HG02759 (cell line): ENCODE data around the gene CTTNBP2NL.
A peak's percentile ranks its signal among the peaks of the same experiment; 100 is the strongest.
"Not testable (repeated sequence)": the region's sequence is repeated elsewhere in the genome, so short reads cannot be mapped to it uniquely, and the experiment has no call there.

Source experiments
- ATAC-seq: cut with Tn5 transposase; IDR thresholded peaks from one replicate; pipeline ENCODE4 v1.9.1; 2021; ENCODE audit warnings: mild to moderate bottlenecking, moderate library complexity; ENCODE audit not compliant: unreplicated experiment

The CTTNBP2NL gene

DNA sequence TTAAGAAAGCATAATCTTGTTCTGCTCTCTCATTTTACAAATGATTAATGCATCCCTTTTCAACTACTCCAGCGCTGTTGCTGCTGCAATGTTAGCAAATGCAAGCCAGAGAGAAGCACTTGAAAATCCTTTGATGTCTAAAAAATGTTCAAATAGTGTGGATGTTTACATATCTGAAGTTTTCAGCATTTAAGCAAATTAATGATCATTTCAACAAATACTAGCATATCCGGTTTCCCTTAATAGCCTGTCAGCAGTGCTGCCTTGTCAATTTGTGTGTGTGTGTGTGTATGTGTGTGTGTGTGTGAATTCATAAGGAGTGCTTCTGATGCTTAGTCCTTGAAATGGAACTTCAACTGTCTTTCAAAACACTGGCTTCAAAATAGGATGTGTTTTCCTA is 64.6 kb downstream of the CTTNBP2NL start:
- ATAC-seq: no peak

DNA sequence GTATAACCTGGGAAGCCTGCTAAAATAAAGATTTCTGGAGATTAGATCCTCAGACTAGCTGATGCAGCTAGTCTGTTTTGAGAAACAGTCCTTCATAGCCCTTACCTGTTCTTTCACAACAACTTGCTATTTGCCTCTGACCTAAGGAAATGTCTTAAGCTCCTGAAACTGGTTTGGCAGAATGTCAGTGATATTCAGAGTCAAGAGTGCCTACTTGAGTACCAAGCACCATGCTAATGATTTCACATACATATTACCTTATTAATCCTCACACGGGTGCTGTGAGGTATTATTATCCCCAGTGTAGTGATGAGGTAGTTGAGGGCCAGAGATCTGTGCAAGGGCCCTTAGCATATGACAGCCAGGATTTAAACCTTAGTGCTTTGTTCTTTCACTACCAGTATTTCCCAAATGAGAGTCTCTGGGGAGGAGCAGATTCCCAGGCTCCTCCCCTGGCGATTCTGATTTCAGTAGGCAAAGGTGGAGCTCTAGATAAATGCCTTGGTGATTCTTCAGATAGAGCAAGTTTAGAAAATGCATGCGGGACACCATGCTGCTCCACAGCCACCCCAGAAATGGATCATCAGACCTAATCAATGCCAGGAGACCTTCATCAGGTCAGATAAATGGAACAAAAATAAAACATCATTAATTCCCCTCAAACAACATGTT is 65.3 kb downstream of the CTTNBP2NL start:
- no peak for ATAC-seq

DNA sequence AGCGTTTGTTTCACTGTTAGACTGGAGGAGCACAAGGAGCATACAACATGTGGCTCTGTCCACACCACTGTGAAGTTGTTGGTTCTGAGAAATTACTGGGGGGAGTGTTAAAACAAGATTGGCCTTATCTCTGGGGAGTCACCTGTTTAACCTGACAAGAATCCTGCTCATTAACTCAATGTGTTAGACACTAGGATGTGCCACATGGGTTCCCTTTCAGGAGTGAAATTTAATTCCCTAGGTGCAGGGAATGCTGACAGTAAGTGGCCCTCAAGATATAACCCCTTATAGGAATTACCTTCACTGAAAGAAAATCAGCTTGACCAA is 66.9 kb downstream of the CTTNBP2NL start:
- ATAC-seq: no peak

DNA sequence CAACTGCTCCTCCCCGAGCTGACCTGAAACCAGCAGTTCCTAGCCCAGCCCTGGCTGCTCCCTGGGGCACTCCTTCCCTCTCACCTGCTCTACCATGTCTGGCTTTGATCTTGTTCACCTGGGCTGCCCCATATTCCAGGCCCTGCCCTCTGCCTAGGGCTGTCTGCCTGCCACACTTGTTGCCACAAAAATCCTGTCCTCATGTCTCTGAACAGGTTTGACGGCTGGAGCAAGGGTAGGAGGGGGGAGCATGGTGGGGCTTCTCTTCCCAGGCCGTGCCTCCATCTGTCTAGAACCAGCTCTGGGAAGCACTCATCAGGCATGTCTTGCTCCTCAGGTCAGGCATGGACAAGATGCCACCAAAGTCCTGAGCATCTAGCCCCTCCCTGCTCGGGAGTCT is 68.5 kb downstream of the CTTNBP2NL start:
- no peak for ATAC-seq

DNA sequence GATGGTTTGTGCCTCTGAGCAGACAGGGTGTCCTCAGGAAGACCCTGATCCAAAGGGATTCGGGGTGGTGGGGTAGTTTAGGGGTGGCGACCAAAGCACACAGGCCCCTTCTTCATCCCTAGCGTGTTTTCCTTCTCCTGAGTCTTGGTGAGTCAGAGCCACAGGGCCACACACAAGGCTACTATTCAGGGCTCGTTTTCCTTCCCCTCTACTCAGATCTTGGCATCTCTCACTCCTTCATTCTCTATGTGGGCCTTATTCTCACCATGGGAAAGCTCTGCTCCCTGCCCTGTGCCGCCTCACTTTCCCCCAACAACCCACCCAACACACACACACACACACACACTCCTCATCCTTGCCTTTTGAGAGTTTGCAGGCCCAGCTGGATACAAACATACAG is 69.1 kb downstream of the CTTNBP2NL start:
- ATAC-seq: no peak

DNA sequence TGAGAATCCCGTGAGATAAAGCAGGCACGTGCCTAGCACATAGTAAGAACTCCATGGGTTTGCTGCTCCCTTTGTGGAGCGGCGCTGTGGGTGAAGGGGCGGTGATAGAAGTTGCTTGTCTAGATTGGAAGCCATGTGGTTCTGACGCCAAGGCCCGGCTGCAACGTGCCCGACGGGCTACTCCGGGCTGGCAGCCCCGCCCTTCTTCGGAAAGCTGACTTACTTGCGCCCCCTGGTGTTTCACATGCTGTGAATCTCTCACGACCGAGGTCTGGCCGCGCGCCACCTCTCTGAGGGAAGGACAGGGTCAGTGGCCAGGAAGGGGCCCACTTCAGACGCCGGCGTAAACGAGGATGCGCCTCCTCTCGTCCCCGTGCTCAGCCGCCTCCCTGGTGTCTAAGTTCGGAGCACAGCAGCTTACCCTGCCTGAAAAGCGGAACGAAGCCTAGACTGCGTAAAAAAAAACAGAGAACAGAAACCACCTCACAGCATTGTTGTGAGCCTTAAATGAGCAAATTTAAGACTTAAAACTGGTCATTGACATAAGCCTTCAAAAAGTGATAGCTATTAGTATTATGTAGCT is 70.2 kb downstream of the CTTNBP2NL start:
- peak; percentile 95 for ATAC-seq

DNA sequence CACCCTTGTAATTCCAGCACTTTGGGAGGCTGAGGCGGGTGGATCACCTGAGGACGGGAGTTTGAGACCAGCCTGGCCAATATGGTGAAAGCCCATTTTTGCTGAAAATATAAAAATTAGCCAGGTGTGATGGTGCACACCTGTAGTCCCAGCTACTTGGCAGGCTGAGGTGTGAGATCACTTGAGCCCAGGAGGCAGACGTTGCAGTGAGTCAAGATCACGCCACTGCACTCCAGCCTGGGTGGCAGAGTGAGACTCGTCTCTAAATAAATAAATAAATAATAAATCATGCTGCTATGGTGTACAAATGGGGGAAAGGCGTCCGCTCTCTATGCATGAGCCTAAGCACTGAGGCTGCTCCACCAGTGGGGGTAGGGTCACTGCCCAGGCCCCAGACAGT is 74.3 kb downstream of the CTTNBP2NL start:
- not testable (repeated sequence) for ATAC-seq

DNA sequence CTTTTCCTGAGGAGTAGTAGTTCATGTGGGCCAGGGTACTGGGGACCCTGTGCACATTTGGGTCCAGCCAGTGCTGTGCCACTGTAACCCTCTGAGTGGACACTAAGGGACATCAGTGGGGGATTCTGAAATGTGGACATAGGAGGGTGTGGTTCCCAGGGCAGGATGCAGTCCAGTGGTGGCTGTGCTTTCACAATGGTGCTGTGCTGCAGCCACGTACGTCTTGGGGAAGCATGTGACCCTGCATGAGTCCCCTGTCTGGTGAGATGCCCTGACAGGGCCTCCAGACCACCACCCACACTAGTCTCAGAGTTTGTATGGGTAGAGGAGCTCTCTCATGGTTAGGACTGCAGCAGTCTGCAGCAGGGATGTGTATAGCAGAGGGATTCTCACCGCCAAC is 75.0 kb downstream of the CTTNBP2NL start:
- ATAC-seq: no peak

DNA sequence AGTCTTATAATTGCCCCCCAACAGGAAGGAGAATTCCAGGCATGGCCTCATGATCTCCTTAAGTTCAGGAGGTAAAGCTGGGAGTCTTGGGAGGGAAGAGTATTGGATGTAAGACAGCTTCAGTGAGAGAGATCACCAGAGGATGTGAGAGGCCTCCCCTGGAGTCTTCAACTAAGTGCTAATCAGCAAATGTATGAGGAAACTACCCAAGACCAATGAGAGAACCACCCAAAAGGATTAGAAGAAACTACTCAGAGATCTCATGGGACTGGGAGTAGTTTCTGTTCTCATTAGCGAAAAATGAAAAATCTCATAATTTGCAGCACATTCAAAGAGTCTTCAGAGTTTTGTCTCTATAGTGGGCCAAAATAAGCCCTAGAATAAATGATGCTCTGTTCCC is 76.1 kb downstream of the CTTNBP2NL start:
- ATAC-seq: no peak

DNA sequence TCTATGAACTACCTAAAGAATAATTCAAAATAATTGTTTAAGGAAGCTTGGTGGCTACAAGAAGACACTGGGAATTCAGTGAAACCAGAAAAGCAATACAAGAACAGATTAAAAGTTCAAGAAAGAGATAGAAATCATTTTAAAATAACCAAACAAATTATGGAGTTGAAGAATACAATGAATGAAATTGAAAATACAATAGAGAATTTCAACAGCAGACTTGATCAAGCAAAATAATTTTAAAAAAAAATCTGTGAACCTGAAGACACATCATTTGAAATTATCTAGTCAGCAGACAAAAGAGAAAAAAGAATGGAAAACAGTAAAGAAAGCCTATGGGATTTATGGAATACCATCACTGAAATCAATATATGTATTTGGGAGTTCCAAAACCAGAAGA is 81.5 kb downstream of the CTTNBP2NL start:
- no peak for ATAC-seq

DNA sequence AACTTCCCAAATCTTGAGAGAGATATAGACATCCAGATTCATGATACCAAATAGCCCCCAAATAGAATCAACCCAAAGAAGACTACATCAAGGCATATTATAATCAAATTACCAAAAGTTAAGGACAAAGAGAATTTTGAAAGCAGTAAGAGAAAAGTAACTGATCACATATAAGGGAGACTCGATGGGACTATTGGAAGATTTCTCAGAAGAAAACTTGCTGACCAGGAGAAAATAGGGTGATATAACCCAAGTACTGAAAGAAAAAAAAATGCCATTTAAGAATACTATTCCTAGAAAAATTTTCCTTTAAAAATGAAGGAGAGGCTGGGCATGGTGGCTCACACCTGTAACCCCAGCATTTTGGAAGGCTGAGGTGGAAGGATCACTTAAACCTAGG is 82.3 kb downstream of the CTTNBP2NL start:
- ATAC-seq: no peak

DNA sequence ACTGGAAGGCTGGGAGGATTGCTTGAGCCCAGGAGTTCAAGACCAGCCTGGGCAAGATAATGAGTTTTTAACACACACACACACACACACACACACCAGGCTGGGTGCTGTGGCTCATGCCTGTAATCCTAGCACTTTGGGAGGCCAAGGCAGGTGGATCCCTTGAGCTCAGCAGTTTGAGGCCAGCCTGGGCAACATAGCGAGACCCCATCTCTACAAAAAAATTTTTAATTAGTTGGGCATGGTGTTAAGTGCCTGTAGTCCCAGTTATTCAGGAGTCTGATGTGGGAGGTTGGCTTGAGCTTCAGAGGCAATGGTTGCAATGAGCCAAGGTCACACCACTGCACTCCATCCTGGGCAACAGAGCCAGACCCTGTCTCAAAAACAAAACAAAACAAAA is 90.0 kb downstream of the CTTNBP2NL start:
- ATAC-seq: not testable (repeated sequence)

DNA sequence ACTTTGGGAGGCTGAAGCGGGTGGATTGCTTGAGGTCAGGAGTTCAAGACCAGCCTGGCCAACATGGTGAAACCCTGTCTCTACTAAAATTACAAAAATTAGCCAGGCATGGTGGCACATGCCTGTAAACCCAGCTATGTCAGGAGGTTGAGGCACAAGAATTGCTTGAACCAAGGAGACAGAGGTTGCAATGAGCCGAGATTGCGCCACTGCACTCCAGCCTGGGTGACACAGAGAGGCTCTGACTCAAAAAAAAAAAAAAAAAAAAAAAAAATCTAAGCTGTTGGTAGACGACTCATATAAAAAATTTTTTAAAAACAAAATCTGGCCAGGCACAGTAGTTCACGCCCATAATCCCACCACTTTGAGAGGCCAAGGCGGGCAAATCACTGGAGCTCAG is 91.7 kb downstream of the CTTNBP2NL start:
- ATAC-seq: not testable (repeated sequence)

DNA sequence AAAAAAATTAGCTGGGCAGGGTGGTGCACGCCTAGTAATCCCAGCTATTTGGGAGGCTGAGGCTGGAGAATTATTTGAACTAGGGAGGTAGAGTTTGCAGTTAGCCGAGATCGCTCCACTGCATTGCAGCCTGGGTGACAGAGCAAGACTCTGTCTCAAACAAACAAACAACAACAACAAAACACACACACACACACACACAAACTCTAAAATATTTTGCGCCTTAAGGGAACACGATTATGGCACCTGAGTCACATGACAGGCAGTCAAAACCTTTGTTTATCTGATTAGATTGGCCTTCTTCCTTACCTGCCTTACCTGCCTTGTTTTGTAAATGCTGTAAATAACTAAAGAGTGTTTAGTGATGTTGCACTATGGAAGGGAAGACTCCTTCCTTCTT is 92.1 kb downstream of the CTTNBP2NL start:
- ATAC-seq: no peak

DNA sequence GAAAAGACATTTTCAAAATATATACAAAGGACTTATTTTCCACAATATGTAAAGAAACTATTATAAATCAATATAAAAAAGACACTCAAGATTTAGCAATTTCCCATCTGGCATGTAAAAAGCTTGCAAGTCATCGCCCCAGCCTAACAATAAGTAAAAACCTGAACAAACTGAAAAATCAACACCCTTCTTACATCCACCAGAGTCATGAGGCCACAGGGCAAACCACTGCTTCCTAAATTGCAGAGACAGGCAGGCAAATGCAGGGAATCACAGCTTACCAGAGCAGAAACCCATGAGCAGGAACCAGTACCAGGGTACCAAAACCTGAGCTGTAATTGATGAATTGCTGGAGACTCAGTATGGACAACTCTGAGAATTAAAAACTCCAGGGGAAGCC is 96.1 kb downstream of the CTTNBP2NL start:
- no peak for ATAC-seq

DNA sequence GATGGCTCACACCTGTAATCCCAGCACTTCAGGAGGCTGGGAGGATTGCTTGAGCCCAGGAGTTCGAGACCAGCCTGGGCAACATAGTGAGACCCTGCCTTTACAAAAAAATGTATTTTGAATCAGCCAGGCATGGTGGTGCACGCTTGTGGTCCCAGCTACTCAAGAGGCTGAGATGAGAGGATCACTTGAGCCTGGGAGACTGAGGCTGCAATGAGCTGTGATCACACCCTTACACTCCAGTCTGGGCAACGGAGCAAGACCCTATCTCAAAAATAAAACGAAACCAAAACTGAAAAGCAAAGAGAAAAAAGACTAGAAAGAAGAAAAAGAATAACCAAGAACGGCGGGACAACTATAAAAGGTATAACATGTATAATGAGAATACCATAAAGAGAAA is 97.3 kb downstream of the CTTNBP2NL start:
- no peak for ATAC-seq

DNA sequence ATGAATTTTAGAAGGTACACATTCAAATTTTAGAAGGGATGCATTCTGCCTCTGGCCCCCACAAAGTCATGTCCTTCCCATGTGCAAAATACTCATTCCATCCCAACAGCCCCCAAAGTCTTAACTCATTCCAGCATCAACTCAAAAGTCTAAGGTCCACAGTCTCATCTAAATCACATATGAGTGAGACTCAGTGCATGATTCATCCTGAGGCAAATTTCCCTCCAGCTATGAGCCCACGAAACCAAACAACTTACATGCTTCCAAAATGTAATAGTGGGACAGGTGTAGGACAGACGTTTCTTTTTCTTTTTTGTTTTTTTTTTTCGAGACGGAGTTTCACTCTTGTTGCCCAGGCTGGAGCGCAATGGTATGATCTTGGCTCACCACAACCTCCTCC is 100.3 kb downstream of the CTTNBP2NL start:
- no peak for ATAC-seq

DNA sequence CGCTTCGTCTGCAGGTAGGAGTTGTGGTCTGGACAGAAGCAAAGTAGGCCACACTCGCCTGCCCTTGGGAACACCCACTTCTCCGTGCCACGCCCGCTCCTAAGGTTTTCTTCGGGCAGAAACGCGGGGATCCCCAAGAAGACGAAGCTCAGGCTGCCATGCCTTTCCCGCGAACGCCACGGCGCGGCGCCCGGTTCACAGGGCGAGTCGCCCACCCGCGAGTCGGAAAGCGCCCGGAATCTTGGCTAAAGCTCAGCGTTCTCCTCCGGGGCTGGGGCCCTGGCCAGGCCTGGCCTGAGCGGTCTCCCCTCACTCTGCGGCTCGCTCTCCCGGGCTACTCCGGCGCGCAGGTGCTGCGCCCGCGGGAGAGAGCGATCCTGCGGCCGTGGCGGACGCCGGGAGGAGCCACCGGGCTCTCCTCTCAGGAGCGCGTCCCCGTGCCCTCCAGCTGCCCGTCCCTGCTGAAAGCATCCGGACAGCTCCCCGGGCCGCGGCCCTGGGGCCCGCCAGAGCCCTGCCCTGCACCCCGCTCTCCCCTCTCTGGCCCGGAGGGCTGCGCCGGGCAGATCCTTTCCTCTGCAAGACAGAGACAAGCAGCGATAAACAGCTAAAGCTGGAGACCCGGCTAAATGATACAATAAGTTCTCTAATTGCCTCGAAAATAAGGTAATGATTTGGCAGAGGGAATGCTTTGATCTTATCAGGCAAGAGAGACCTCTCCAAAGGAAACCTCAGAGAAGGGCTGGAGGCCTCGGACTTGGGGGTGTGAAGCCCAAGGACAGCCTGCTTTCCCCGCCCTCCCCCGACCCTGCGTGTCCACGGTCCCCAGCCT is 106.0 kb downstream of the CTTNBP2NL start:
- ATAC-seq: peak; percentile 59

DNA sequence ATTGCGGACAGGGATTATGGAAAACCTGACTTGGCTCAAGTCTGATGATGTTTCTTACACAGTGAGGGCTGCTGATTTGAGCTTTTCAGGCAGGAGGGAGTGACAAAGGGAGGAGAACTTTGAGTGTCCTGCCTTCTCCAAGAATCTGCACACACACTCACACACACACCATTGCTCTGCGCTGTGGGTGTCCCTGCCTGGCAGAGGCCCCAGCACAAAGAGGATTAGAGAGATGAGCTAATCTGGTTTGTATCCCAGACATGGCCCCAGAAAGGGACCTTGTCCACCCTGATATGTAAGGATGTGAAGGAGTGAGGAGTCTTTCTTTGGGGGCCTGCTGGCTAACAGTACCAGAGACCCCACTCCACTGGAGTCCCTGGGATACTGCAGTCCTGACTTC is 106.8 kb downstream of the CTTNBP2NL start:
- no peak for ATAC-seq

DNA sequence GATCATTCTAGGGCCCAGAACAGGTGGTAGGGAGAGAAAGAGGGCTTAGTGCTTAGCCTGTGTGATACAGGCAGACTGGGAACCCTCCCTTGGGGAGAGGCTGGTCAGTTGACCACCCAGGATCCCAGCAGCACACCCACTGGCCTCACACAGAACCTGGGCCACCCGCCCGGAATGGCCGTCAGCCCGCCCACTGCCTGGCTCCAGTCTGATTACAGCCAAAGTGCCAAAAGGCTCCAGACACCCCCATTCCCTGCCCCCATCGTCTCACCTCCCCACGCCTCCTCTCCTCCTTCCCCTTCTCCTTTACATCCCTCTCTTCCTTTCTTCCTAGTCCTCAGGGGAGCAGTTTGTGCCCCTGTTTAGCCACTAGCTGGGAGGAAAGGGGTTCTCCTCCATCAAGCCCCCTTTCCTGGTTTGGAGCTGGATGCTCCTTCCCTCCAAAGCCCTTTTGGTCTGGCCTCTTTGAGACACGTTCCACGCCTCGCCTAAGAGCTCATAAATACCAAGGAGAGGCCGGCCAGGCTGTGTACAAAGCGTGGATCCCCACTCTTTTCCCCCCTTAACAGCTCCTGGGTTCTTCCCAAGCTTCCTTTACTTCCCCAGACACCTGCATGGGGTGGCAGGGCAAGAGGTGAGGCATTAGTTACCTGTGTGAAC is 108.1 kb downstream of the CTTNBP2NL start:
- no peak for ATAC-seq

DNA sequence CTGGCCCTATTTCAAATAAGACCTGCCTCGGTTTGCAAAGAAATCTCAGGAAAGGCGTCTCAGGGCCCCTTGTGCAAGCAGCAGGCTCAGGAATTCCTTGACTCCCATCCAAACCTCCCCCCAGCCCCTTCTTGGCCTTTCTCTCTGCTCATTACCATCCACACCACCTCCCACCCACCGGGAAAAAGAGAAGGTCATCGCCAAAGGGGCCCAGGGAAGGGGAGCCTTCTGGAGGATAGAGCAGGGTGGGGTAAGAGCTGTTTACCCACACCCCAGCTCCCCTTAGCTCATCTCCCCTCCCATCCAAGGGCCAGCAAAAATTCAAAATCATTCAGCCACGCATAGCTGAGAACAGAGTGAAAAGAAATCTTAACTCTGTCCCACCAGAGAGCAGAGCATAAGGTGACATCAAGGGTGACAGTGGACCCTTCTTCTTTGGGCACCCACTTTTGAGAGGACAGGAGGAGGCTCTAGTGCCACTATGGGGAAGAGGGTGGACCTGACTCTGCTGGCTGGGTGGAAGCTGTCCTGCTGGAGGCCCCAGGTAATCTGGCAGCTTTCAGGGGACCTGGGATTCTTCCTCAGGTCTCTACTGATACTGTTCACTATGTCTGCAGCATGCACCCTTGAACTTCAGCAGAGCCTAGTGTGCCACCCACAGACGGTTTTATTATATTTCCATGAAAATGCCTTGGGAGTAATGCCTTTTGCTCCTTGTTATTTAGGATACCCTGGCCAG is 108.8 kb downstream of the CTTNBP2NL start:
- ATAC-seq: no peak
